Measurements from ENCODE around the gene MRPS12.
"Not testable (repeated sequence)": the region's sequence is repeated elsewhere in the genome, so short reads cannot be mapped to it uniquely, and the experiment has no call there.

MRPS12 gene

DNA sequence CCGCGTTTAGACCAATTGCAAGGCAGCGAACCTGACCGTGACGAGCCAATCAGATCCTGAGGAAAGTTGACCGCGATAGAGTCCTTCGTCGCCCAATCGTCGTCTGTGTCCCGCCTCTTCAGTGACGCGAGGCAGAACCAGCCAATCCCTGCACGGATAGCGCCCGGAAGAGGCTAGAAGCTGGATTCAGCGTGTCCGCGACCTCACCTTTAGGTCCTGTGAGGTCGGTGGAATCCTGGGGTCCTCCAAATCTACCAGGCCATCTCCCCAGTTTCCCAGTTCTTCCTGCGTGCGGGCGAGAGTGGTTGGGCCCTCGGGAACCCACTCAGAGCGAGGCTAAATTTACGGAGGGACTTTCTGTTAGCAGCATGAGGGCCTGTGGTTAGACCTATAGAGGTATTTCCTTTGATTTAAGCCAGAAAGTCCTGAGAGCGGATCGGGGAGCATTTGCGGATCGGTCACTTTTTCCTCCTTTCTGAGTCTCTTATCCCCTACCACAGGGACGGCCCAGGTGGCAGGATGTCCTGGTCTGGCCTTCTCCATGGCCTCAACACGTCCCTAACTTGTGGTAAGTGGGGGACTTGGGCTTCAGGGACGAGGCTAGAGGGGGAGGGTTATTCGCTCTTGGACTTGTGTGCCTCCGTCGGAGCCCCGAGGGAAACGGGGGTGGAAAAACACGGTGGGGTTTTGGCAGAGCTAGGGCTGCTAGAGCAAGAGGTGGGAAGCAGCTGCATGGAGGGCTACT, at the start of gene MRPS12:
MRPS12 (plus strand) TSS at position 169 of the 745 bp plus-strand sequence; CDS start at position 520, 351 bp downstream.
- peak; percentile 99 for DNase-seq

DNA sequence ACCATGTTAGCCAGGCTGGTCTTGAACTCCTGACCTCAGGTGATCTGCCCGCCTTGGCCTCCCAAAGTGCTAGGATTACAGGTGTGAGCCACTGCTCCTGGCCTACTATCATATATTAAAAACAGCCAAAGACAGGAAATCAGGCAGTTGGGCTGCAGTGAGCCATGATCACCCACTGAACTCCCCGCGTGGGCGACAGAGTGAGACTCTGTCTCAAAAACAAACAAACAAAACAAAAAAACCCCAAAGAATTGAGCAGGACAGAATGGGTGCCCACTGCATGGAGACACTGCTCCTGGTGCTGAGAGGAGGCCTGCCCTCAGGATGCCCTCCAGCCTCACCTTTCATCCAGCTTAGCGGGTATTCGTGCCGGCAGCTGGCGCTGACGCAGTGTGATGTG, 47.5 kb upstream of the MRPS12 start:
- no peak for DNase-seq

DNA sequence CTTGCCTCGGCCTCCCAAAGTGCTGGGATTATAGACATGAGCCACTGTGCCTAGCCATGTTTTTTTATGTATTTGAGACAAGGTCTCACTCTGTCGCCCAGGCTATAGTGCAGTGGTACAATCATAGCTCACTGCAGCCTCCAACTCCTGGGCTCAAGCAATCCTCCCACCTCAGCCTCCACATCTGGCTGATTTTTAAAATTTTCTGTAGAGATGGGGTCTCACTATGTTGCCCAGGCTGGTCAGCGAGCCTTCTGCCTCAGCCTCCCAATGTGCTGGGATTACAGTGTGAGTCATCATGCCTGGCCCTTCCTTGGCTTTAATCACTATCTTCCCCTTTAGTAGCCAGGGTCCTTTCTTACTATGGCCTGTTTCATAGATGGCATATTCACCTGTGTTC, 46.1 kb upstream of the MRPS12 start:
- DNase-seq, result not testable (repeated sequence)

DNA sequence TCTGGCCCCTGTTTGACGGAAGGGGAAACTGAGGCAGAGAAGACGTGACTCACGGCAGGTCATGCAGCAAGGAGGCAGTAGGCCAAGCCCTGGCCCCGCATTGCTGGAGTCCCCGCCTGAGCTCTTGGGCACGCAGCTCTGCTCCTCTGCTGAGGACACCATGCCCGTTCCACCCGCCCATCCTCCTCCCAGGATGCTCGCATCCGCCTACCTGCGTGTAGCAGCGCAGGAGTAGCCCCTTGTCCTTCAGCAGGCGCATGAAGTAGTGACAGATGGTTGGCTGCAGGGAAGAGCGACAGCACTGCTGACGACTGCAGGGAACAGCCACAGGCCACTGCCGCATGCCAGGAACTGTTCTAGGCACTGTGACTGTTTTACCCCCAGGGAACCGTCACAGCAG, 41.9 kb upstream of the MRPS12 start:
- no peak for DNase-seq

DNA sequence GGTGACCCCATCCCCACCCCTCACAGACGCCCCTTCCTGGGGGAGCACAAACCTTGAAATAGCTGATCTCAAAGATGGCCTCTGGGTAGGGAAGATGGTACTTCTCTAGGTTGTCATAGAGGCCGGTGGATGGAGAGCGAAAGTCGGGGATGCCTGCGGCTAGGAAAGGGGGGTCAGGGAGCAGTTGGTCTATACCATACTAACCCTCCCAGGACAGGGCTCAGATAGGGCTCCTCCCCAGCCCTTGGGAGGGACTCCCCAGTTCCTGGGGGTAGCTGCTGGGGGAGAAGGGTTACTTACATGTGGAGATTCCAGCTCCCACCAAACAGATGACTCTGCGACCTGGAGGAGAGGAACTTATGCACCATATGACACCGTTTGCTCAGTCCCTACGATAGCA, 40.9 kb upstream of the MRPS12 start:
- DNase-seq, result no peak

DNA sequence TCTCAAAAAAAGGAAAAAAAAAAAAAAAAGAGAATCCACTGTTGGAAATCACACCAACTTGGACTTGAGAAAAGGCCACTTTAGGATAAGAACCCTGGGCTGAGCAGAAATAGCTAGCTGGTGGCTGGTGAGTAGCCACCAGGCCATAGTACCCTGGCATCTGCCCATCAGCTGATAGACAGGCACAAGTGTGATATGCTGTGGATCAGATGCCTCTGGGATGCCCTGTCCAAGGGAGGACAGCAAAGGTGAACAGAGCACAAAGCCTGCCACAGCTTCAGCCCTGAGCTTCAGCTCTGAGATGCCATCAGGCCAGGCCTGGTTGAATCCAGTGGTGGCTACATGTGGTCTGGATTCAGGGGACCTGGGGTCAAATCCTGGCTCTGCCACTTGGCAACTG, 40.1 kb upstream of the MRPS12 start:
- no peak for DNase-seq

GRCh38 chr19:38891771-38892170, 39.0 kb upstream of the MRPS12 start:
- DNase-seq, result no peak

DNA sequence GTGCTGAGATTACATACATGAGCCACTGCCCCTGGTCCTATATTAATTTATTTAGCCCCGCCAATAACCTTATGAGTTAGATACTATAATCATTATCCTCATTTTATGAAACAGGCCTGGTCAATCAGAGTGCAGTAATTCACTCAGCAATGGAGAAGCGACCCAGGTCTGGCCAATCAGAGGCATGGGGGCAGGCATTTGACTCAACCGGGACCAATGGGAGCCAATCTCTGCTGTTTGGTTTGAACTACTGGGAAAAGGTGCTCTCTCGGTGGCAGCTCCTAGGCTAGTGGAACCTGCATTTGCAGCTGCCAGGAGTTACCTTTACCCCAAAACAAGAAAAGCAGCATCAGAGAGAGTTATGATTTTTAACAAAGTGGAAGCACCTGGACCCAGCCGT, 37.9 kb upstream of the MRPS12 start:
- DNase-seq, result no peak

GRCh38 chr19:38893341-38893771, 37.4 kb upstream of the MRPS12 start:
- no peak for DNase-seq

DNA sequence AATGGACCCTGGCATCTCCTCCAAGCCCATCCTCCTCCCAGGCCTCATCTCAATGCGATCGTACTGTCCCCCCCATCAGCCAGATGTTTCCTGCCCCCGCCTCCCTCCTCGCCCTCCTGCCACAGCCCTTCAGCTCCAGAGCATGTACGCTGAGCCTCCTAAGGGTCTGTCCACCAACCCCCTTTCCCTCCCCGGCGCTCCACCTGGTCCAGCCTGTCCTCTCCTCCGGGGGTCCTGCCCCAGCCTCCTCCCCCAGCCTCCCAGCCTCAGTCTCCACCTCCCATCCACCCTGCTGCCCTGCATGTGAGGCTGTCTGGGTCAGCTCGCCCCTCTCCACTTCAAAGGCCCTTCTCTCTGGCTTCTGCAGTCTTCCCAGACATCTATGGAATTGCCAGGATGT, 35.8 kb upstream of the MRPS12 start:
- DNase-seq, result no peak

DNA sequence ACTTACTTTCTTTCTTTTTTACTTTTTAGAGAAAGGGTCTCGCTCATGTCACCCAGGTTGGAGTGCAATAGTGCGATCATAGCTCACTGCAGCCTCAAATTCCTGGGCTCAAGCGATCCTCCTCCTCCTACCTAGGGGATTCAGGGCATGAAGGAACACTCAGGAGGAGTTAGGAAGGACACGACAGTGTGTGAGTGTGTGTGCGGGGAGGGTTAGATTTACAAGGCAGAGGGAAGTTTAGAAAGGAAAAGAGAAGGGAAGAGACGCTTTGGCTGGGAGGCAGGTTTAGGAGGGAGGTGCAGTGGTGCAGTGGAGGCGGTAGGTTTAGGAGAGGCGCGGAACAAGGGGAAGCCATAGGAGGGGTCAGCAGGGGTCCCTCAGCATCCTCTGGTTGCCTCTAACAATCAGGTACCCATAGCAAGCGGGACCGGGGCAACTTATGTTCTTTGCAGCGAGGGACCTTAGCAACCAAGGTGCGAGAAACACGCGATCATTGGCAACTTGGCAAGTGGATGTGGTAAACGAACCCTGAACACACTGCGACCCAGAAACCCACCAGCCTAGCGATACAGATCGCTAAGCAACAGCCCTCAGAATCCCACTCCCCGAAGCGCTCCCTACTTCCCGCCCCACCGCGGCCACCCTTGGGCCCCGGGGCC, 31.8 kb upstream of the MRPS12 start:
- DNase-seq, result no peak

DNA sequence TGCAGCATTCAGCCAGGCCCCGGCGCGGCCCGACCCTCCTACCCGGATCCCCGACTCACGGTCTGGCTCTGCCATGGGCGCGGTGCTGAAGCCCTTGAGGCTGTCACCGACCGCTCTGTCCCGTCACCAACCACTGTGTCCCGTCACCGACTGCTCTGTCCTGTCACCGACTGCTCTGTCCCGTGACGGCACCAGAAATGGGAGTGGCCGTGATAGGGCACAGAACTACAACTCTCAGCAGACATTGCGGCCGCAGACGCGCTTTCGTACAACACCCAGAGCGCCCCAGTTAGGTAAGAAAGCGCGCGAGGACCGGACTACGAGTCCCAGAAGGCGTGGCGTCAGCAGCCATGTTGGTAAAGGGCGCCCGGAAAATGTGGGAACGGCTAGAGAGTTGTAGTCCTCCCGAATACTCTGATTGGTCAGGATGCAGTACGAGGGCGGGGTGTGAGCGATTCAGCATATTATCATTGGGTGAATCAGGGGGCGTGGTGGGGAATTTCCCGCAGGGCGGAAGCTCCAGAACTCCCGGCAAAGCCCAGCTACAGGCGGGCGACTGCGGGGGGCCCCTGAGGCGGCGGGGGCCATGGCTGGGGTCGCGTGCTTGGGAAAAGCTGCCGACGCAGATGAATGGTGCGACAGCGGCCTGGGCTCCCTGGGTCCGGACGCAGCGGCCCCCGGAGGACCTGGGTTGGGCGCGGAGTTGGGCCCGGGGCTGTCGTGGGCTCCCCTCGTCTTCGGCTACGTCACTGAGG, 31.1 kb upstream of the MRPS12 start, which contains the start of the genes NFKBIB and SIRT2:
NFKBIB (plus strand) TSS at position 523 of the 755 bp plus-strand sequence; CDS start at position 587, 64 bp downstream.
SIRT2 (minus strand) TSS at position 172 of the 755 bp plus-strand sequence; CDS start at position 75, 97 bp downstream.
- peak; percentile 100 for DNase-seq

DNA sequence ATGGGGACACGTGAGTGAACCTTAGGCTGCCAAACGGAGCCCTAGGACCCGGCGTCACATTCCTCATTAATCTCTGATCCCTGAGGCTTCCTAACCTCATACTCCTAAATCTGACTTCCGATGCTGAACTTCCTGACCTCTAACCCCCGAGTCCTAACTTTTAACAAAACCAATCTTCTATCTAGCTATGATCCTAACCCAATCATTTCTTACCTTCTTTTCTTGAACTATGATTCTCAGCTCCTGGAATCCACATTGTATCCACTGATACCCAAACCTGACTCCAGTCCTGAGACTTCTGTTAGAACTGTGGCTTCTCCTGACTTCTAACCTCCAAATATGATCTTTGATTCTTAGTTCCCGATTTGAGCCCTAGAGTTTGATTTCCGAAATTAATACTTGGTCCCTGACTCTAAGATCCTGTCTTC, 30.5 kb upstream of the MRPS12 start:
- DNase-seq, result no peak

- DNase-seq, result no peak
These were observed 30.0 kb upstream of the MRPS12 start for GRCh38 chr19:38900743-38901190.

- no peak for DNase-seq
These were observed 29.1 kb upstream of the MRPS12 start for GRCh38 chr19:38901683-38902082.

- DNase-seq, result no peak
These were observed 25.9 kb upstream of the MRPS12 start for GRCh38 chr19:38904581-38905539.

DNA sequence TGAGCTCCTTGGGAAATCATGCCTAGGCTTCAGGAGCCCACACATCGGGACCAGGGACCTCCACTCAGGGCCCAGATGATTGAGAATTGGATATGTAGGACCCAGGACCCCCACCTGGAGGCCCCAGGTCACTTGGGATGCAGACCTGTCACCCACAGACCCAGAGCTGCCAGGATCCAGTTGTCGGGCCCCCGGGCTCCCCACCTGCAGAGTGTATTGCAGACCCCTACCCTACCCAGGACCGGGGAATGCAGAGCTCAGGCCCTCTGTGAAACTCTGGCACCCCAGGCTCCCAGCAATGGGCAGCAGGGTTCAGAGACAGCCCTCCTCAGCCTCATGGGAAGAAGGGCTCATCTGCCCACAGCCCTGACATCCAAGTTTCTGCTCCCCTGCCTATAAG, 25.1 kb upstream of the MRPS12 start:
- DNase-seq, result no peak

GRCh38 chr19:38907227-38907626, 23.5 kb upstream of the MRPS12 start:
- no peak for DNase-seq

GRCh38 chr19:38907670-38908069, 23.1 kb upstream of the MRPS12 start:
- no peak for DNase-seq

DNA sequence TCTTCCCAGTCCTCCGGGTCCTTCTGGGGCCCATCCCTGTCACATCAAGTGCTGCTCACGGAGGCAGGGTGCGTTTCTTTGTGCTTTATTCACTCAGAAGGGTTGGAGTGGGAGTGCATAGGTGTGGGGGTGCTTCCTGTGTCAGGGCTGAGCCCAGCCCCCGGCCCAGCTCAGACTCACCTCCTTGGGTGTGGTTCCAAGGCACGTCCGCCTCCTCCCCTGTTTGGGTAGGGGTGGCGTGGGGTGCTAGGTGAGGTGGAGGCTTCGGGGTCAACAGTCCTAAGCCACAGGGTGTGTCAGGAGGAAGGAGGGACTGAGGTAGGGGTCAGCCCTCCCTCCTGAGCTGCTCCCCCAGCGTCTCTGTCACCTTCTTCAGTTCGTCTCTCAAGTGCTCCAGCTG, 21.8 kb upstream of the MRPS12 start:
- no peak for DNase-seq

GRCh38 chr19:38910488-38910887, 20.3 kb upstream of the MRPS12 start:
- no peak for DNase-seq

DNA sequence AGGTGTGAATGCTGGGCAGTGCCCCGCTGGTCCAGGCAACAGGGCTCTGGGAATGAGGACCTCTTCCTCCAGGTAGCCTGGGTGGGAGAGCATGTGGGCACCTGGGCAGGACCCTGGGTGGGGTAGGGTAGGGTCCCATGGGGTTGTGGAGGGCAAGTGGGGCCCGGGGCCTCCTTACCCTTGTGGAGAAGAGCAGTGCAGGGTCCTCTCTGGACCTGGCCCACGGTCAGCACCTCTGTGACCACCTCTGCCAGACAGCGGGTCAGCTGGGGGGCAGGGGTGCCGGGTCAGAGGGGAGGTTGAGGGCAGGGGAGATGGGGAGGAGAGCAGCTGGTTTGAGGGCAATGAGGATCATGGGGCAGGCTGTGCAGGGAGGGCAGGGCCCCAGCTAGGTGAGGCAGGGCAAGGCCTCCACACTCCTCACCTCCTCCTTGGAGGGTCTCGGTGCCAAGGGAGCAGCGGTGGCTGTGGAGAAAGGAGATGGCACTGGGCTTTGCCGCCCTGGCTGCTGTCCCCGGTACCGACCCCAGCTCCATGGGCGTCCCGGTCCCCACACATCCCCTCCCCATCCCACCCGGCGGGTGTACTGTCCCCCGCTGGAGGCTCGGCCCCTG, 19.2 kb upstream of the MRPS12 start:
- no peak for DNase-seq

Data from NCI-H1930 (cell line).